Testis (tissue), 2 donors: Measurements from ENCODE around the gene PPARA.

ENCODE experiments used
- POLR2A ChIP-seq: fragments of 450-650 bp; IDR thresholded peaks from one replicate; pipeline ENCODE4 v1.6.1; 2017; ENCODE audit warnings: antibody characterized with exemption, mild to moderate bottlenecking, moderate library complexity
- TF ChIP-seq, protein P1 (sequence below), 3 experiments: fragments of 450-650 bp in 2 of 3; fragments of 200-600 bp in 1 of 3; sonication (generic) in 1 of 3; IDR thresholded peaks; one replicate each; pipeline ENCODE4 v1.5.1; 2016 to 2019; ENCODE audit warnings: antibody characterized with exemption in 3 of 3, mild to moderate bottlenecking in 2 of 3, moderate library complexity in 1 of 3

DNA sequence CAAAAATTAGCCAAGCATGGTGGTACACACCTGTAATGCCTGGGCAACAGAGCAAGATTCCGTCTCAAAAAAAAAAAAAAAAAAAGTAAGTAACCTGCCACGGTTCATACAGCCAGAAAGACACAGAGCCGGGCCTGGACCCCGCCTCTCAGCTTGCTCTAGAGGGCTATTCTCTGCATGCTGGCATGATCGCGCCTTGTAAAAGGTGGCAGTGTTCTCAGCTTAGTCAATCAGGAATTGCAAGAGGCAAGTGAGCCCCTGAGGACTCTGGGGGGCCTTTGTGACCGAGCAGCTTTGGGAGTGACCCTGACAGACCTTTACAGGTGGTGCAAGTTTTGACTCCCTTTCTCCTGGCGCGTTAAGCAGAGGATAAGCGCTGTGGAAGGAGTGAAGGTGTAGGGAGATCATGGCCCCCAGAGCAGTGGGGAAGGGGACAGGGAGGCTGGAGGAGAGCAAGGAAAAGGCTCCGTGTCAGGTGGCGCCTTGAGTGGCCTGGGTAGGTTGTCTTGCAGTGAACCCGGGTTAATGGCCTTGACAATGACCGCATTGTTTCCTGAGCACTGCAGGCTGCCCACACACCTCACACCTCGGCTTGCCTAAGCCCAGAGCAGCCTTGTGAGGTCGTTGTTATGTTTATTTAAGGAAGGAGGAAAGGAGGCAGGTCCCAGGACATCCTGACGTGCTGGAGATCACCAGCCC is 50.9 kb downstream of the PPARA start:
- TF ChIP-seq, protein P1, sequence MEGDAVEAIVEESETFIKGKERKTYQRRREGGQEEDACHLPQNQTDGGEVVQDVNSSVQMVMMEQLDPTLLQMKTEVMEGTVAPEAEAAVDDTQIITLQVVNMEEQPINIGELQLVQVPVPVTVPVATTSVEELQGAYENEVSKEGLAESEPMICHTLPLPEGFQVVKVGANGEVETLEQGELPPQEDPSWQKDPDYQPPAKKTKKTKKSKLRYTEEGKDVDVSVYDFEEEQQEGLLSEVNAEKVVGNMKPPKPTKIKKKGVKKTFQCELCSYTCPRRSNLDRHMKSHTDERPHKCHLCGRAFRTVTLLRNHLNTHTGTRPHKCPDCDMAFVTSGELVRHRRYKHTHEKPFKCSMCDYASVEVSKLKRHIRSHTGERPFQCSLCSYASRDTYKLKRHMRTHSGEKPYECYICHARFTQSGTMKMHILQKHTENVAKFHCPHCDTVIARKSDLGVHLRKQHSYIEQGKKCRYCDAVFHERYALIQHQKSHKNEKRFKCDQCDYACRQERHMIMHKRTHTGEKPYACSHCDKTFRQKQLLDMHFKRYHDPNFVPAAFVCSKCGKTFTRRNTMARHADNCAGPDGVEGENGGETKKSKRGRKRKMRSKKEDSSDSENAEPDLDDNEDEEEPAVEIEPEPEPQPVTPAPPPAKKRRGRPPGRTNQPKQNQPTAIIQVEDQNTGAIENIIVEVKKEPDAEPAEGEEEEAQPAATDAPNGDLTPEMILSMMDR (IDR thresholded peaks at IDR 0.05), result no peak
- no peak for TF ChIP-seq POLR2A
